ENCODE data around the gene SEC14L5.

GRCh38 chr16:4928227-4928626, 29.9 kb upstream of the SEC14L5 start:
- TF ChIP-seq CTCF (IDR thresholded peaks at IDR 0.05 in 8 of 11, conservative IDR thresholded peaks at IDR 0.05 in 3 of 11): no peak
- TF ChIP-seq POLR2A (IDR thresholded peaks at IDR 0.05): no peak
- no peak for TF ChIP-seq POLR2AphosphoS5 (IDR thresholded peaks at IDR 0.05)

Data from spleen (tissue), 7 donors.